GM18907 (cell line): ENCODE results near the gene ITGAV.

Experiments used
- ATAC-seq: cut with Tn5 transposase; IDR thresholded peaks from one replicate; pipeline ENCODE4 v1.9.1; 2021; ENCODE audit warnings: mild to moderate bottlenecking, moderate library complexity; ENCODE audit not compliant: unreplicated experiment

Gene ITGAV

DNA sequence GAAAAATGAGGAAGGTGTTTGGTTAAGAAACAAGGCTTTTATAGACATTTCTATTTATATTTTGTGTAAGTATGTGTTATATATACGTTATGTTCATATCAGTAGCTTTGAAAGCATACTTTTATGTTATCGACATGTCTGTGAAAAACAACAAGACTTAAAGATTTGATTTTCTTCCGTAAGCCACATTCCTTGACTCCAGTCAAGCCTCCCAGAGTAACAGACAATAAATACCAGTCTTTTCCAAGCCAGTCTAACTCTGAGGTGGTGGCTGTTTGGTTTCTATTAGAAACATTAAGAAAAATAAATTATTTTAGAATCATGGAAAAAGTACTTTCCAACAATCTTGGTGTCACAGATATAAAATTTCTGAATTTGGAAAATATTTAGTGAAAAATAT lies 16.3 kb upstream of the ITGAV start:
- ATAC-seq, result no peak

GRCh38 chr2:186575302-186575701 lies 14.6 kb upstream of the ITGAV start:
- peak; percentile 76 for ATAC-seq

- no peak for ATAC-seq
These were observed 14.0 kb upstream of the ITGAV start for GRCh38 chr2:186575856-186576255.

DNA sequence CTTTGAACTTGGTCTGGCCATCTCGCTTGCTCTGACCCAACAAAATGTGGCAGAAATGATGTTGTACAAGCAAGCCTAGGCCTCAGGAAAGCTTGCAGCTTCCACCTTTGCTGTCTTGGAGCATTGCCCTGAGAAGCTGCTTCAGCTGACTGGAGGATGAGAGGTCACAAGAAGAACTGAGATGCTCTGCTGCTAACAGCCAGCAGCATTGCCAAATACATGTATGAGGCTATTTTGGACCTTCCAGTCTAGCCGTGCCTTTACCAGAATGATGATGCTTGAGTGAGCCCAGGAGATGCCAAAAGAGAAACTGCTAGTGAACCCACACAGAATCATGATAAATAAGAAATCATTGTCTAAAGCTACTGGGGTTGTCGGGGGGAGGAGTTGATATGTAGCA lies 13.2 kb upstream of the ITGAV start:
- no peak for ATAC-seq

DNA sequence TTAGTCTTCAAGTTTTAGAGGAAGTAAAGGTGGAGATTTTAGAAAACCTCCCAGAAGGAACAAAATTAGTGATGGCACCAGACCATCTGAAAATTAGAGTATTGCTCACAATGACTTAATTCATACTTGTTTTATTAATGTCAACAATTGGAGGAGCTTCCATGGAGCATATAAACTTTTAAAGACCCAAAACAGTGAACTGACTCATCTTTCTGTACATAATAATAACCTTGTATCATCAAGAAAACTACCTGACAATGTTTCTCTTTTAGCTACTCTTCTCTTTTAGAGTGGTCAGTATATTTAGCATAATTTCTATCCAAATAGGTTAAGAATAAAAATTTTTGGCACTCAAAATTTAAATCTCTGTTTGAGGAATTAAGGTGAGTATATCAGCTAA lies 7.2 kb upstream of the ITGAV start:
- ATAC-seq, result no peak

GRCh38 chr2:186584053-186584452 lies 5.8 kb upstream of the ITGAV start:
- no peak for ATAC-seq

DNA sequence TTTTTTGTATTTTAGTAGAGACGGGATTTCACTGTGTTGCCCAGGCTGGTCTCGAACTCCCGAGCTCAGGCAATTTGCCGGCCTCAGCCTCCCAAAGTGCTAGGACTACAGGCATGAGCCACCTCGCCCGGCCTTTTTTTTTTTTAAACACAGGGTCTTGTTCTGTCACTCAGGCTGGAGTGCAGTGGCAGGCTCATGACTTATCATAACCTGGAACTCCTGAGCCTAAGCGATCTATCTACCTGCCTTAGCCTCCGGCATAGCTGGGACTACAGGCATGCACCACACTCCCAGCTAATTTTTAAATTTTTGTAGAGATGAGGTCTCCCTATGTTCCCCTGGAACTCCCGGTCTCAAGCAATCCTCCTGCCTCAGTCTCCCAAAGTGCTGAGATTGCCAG lies 1.4 kb upstream of the ITGAV start:
- ATAC-seq, result no peak

DNA sequence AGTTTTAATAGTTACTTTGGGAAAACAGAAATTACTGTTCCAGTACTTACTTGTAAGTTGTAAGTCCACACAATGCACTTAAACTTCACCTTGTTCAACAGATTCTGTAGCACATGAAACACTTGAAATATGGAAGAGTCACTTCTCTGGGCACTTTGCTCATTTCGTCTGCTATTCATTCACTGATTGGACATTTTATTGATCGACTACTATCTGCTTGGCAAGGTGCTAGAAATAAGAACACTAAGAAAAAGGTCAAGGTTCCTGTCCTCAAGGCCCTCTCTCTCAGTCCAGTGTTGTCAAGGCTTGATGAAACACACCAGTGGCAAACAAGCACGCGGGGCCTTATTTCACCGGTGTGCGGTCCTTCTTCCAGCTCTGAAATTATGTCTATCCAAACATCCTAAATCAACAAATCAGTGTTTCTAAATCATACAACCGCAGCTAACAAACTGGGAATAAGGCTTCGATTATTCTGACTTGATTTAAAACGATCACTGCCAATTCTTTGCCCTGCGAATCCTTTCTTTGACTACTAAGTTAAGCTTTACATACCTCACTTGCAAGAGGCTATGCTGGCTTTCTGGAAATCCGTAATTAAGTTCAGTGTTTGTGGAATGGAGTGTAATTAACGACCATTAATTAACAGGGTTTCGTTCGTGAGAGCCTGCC lies 780 bp upstream of the ITGAV start:
- ATAC-seq, result no peak

DNA sequence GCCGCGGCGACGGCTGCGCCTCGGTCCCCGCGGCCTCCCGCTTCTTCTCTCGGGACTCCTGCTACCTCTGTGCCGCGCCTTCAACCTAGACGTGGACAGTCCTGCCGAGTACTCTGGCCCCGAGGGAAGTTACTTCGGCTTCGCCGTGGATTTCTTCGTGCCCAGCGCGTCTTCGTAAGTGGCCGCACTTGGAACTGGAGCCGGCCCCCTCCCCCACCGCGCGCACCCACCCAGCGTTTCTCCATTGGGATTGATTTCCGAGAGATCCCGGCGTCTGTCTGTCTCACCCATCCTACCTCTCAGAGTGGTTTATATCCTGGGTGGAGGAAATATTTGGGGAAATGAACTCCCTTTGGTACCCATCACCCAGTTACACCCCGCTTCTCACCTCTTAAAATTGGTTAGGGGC lies 498 bp downstream of the ITGAV start:
- ATAC-seq, result no peak

- peak; percentile 15 for ATAC-seq
These were observed 1.1 kb downstream of the ITGAV start for GRCh38 chr2:186590759-186591505.

- no peak for ATAC-seq
These were observed 1.6 kb downstream of the ITGAV start for GRCh38 chr2:186591506-186591890.

GRCh38 chr2:186592137-186592875 lies 2.5 kb downstream of the ITGAV start:
- no peak for ATAC-seq

- ATAC-seq, result no peak
These were observed 3.7 kb downstream of the ITGAV start for GRCh38 chr2:186593523-186593922.

DNA sequence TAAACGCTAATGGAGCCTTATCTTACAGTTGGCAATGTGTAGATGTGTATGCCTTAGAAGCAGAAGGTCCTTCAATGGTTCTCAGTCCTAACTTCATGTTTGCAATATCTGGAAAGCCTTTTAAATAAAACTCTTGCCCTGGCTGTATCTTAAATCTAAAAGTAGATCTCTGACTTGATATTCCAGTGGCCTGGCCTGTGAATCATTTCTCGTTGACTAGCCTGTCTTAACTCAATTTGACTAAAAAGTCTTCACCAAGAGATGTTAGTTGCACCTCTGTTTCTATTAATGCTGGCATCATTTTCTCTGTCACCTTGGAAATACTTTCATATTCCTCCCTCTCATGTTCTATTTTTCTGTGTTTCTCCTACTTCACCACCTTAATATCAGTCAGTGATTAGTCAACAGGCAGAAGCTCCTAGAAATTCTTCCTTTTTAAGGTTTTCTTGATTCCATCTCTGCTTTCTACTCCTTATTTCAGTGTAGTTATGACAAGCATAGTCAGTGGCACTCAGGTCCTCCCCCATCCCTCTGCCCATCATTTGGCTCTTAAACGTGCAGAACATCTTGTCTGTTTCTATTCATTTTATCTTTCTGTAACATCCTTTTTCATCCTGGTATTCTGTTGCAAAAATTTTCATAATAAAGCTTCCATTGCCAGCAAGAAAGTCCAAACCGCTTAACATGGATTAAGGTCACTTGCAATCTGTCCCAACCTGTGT lies 4.3 kb downstream of the ITGAV start:
- ATAC-seq, result no peak

DNA sequence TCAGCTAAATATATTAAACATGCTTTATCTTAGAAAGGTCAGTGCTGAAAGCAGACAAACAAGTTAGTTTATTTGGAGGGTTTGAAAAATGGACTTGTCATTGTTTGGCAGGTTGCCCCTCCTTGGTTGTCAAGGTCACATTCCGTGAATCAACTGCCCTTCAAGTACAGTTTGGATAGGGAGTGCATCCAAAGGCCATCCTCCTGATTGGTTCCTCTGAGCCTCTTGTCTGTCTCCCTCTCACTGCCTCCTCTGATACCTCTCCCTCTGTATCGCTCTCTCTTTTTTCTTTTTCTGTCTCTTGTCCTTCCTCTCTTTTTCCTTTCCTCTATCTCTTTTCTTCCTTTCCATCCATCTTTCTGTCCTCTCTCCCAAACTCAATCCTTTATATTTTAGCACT lies 5.4 kb downstream of the ITGAV start:
- no peak for ATAC-seq

- no peak for ATAC-seq
These were observed 9.4 kb downstream of the ITGAV start for GRCh38 chr2:186599186-186599778.

GRCh38 chr2:186603286-186603685 lies 13.4 kb downstream of the ITGAV start:
- no peak for ATAC-seq

DNA sequence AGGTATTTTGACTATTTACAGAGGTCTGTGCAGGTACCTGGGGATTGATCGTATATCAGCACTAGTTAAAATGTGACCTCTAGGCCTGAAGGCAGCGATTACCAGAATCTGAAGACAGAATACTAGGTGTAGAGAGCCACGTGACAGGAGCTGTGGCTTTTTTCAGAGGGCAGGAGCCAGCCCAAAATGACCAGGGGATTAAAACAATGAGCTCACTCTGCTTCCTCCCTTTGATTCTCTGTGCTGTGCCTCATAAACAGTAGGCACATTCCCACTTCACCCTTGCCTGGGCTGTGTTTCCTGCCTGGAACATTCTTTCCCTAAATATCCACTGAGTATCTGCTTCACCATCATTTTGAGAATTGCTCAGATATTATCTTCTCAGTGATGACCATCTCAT lies 15.2 kb downstream of the ITGAV start:
- no peak for ATAC-seq

DNA sequence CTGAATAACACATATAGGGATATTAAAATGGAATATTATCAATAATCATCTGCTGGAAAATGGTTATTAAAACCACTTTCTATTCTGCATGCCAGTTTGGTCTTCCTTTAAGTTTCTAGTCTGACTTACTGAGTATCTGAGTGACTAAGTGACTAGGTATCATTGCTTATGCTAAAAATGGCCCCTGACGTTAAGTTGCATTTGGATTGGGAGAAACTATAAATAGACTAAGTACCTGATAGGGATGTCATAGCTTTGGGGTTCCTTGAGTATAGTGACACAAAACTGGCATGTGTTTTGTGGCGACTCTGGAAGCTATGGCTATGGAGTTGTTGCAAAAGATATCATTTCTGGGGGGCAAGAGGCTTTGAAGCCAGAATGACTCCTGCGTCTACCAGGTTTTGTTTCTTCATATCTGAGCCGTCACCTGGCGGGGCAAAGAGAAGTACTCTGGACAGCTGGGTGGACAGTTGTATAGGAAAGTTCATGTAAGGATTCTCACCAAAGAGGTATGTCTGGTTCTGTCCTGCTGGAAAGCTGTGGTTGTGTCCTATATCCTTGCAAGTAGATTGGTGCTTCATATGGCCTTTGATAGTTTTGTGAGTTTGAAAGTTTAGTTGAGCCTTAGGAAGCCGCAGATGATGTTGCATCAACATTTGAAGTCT lies 17.9 kb downstream of the ITGAV start:
- no peak for ATAC-seq

GRCh38 chr2:186610785-186611184 lies 20.9 kb downstream of the ITGAV start:
- no peak for ATAC-seq
